Activated naive CD8-positive, alpha-beta T cell treated with anti-CD3 and anti-CD28 coated beads for 36 hours (primary cell): ENCODE measurements around the gene ZDBF2. TPM values are rescaled to one million over a fixed set of nuclear protein-coding genes. Genes with fewer than 3 reads are reported as not detected.
"Not testable (repeated sequence)": the region's sequence is repeated elsewhere in the genome, so short reads cannot be mapped to it uniquely, and the experiment has no call there.

Experiments
- DNase-seq: peaks from one replicate; pipeline ENCODE4 v3.0.0; 2021
- H3K27ac Mint-ChIP-seq: one replicate; pipeline ENCODE4 v1.8.0; 2022; ENCODE audit warnings: mild to moderate bottlenecking, moderate library complexity, mixed read lengths
- H3K27me3 Mint-ChIP-seq: one replicate; pipeline ENCODE4 v1.8.0; 2022; ENCODE audit warnings: mild to moderate bottlenecking, mixed read lengths
- H3K36me3 Mint-ChIP-seq: one replicate; pipeline ENCODE4 v1.8.0; 2021; ENCODE audit warnings: mild to moderate bottlenecking, mixed read lengths
- H3K4me1 Mint-ChIP-seq: one replicate; pipeline ENCODE4 v1.8.0; 2021; ENCODE audit warnings: mixed read lengths
- H3K4me3 Mint-ChIP-seq: one replicate; pipeline ENCODE4 v1.8.0; 2022; ENCODE audit warnings: mild to moderate bottlenecking, moderate library complexity, mixed read lengths
- H3K9me3 Mint-ChIP-seq: one replicate; pipeline ENCODE4 v1.8.0; 2022; ENCODE audit warnings: mixed read lengths
- total RNA-seq, 2 experiments: library from RNA; stranded (reverse); gene quantifications; one replicate each; pipeline ENCODE4 v1.2.3, GENCODE V29; 2021

ZDBF2 gene
- total RNA-seq, 2 experiments from 2014 or later: 9.2 to 10.1 TPM

DNA sequence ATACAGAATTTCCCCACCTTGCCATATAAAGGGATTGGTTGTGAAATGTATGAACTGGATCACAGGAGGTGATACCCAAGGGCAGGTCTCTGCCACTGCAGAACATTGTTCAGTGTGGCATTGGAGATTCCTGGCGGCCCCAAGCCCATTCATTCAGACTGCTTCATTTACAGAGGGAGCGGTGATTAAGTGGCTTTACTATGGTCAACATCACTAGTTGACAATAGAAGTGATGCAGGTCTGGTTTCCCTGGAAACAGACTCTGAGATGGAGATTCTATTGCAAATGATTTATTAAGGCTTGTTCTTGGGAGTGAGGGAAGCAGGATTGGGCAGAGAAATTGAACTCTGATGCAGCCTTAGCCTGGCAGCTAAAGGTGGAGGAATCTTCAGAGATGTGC lies 62.4 kb downstream of the ZDBF2 start:
- H3K27me3 Mint-ChIP-seq: peaks cover 6% of the 10 kb centered on the region
- no peak overlapping the region for H3K4me3 Mint-ChIP-seq
- H3K36me3 Mint-ChIP-seq: no peaks in the 10 kb centered on the region
- DNase-seq: no peak
- no peak overlapping the region for H3K27ac Mint-ChIP-seq
- no peaks in the 10 kb centered on the region for H3K4me1 Mint-ChIP-seq
- H3K9me3 Mint-ChIP-seq: no peaks in the 10 kb centered on the region

DNA sequence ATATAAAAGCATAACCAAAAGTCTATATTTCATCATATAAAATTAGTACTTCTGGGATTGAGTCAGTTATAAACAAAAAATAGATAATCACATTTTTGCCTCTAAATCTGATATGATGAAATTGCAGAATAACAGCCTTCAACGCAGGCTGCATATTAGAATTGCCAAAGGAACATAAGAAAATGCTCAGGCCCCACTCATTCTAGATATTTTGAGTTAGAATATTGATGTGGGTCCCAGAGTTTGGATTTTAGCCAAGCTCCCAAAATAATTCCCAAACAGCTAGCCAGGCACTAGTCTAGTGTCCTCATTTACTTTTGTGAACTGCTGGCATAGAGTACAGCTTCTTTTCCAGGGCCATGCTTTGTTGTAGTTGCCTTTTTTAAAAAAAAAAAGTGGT lies 63.5 kb downstream of the ZDBF2 start:
- Mint-ChIP-seq H3K36me3 (no peaks in the 10 kb centered on the region), H3K27ac (no peak overlapping the region), H3K4me3 (no peak overlapping the region), H3K27me3 (peaks cover 6% of the 10 kb centered on the region), H3K9me3 (no peaks in the 10 kb centered on the region), H3K4me1 (no peaks in the 10 kb centered on the region)
- no peak for DNase-seq

DNA sequence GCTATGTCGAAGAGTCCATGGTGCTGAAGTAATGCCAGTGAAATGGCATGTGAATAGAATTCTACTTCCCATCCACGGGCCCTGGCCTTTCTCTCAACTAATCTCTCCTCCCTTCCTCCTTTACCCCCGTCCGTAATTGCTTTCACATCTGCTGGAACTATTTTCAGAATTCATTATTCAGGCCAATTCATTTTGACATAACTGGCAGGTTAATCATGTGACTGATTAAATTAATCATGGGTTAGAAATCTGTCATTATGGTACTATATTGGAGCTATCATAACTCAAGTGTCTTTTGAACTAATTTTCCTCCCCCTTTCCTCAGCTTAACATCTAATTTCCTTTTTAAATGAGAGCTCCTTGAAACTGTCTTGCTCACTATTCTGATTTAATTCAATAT lies 66.9 kb downstream of the ZDBF2 start:
- H3K4me1 Mint-ChIP-seq: no peaks in the 10 kb centered on the region
- no peak for DNase-seq
- no peaks in the 10 kb centered on the region for H3K9me3 Mint-ChIP-seq
- no peak overlapping the region for H3K4me3 Mint-ChIP-seq
- no peaks in the 10 kb centered on the region for H3K36me3 Mint-ChIP-seq
- no peak overlapping the region for H3K27ac Mint-ChIP-seq
- H3K27me3 Mint-ChIP-seq: peaks cover under 1% of the 10 kb centered on the region

DNA sequence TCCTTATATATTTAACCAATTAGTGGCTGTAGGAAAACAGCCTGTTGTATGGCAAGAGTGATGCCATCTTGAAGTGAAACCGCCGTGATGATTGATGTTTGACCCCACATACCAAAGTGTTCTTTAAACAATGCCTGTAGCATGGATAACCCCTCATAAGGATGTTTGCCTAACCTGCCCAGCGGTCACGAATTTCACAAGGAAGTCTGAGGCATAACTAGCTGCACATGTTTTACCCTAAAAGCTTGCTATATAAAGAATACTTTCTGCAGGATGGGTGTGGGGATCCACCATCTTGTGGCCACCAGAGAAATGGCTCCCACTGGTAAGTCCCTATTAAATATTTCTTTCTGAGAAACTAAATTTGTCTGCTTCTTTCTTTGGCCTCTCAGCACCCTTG lies 68.7 kb downstream of the ZDBF2 start:
- no peak for DNase-seq
- Mint-ChIP-seq H3K36me3 (no peaks in the 10 kb centered on the region), H3K4me1 (no peaks in the 10 kb centered on the region), H3K27me3 (no peaks in the 10 kb centered on the region), H3K9me3 (no peaks in the 10 kb centered on the region), H3K27ac (no peak overlapping the region), H3K4me3 (no peak overlapping the region)

DNA sequence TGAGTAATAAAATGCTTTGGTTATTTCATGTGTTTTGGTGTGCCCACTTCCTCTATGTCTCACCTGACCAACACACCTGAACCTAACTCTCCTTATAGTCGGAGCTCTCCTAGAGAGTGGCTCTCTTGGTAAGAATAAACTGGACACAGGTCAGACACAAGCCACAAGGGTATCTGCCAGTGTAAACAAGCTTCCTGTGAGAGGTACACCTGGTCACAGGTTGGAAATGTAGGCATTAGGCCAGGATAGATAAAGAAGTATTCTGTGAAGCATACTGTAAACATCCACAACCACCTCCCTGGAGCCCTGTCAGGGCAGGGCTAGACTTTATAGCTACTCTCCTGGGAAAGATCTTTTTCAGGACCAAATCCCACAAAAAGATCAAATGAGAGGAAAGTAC lies 69.4 kb downstream of the ZDBF2 start:
- no peaks in the 10 kb centered on the region for H3K36me3 Mint-ChIP-seq
- no peaks in the 10 kb centered on the region for H3K27me3 Mint-ChIP-seq
- no peaks in the 10 kb centered on the region for H3K9me3 Mint-ChIP-seq
- no peak for DNase-seq
- no peak overlapping the region for H3K4me3 Mint-ChIP-seq
- no peaks in the 10 kb centered on the region for H3K4me1 Mint-ChIP-seq
- no peak overlapping the region for H3K27ac Mint-ChIP-seq

DNA sequence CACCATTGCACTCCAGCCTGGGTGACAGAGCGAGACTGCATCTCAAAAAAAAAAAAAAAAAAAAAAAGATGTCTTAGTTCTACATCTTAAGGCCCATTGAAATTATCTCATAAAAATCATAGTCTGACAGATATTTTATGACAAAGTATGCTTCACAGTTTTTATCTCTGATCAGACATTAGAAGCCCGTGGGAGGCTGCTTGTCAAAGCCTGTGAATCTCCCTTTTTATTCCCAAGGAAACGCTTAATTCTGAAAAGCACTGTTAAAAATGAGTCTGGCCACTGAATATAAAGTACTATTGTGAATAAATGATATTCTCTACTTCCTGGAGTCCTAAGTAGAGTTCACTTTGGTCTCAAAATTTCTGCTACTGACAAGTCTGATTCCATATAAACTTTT lies 71.1 kb downstream of the ZDBF2 start:
- no peak for DNase-seq
- H3K9me3 Mint-ChIP-seq: peaks cover 3% of the 10 kb centered on the region
- H3K36me3 Mint-ChIP-seq: no peaks in the 10 kb centered on the region
- H3K4me1 Mint-ChIP-seq: no peaks in the 10 kb centered on the region
- H3K27ac Mint-ChIP-seq: no peak overlapping the region
- no peak overlapping the region for H3K4me3 Mint-ChIP-seq
- H3K27me3 Mint-ChIP-seq: peaks cover 4% of the 10 kb centered on the region

DNA sequence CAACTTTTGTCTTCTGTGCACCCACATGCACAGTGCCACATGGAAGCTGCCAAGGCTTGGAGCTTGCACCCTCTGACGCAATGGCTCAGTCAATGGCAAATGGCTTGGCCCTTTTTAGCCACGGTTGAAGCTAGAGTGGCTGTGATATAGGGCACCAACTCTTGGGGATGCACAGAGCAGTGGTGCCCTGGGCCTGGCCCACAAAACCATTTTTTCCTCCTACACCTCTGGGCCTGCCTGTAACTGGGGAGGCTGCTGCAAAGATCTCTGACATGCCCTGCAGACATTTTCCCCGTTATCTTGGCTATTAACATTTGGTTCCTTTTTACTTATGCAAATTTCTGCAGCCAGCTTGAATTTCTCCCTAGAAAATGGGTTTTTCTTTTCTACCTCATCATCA lies 74.9 kb downstream of the ZDBF2 start:
- H3K4me1 Mint-ChIP-seq: no peaks in the 10 kb centered on the region
- peaks cover 3% of the 10 kb centered on the region for H3K9me3 Mint-ChIP-seq
- no peaks in the 10 kb centered on the region for H3K36me3 Mint-ChIP-seq
- DNase-seq: no peak
- H3K4me3 Mint-ChIP-seq: no peak overlapping the region
- H3K27ac Mint-ChIP-seq: no peak overlapping the region
- H3K27me3 Mint-ChIP-seq: peaks cover 4% of the 10 kb centered on the region

DNA sequence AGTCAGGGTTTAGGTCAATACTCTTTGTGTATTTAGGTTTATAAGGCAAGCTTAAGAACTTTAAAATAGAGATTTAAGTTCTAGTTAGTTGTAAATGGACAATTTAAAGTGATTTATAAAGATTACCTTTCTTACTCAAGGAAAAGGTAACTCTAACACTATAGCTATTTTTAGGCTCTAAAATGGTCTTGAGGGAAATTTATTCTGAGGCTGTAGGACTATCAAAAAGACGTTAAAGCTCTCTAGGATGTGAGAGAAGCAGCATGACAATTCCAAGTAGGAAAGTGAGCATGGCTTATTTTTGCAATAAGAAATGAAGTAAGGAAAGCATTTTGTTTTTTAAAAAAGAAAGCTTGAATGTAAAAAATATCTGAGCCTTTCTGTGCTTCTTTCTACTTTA lies 78.1 kb downstream of the ZDBF2 start:
- Mint-ChIP-seq H3K4me1 (no peaks in the 10 kb centered on the region), H3K4me3 (no peak overlapping the region), H3K27me3 (peaks cover 4% of the 10 kb centered on the region), H3K36me3 (no peaks in the 10 kb centered on the region), H3K27ac (no peak overlapping the region), H3K9me3 (peaks cover 3% of the 10 kb centered on the region)
- DNase-seq: no peak

DNA sequence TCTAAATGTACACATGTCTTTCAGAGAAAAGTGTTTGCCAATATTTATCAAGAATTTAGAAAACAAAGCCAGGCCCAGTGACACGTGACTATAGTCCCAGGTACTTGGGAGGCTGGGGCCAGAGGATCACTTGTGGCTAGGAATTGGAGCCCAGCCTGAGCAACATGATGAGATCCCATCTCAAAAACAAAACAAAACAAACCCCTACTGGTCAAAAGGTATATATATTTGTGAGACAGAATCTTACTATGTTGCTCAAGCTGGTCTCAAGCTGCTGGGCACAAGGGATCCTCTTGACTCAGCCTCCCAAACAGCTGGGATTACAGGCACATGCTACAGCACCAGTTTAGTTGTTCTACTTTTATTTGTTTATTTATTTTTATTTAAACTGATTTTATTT lies 79.2 kb downstream of the ZDBF2 start:
- peaks cover 7% of the 10 kb centered on the region for H3K27me3 Mint-ChIP-seq
- DNase-seq: no peak
- H3K4me3 Mint-ChIP-seq: no peak overlapping the region
- no peak overlapping the region for H3K27ac Mint-ChIP-seq
- peaks cover 3% of the 10 kb centered on the region for H3K9me3 Mint-ChIP-seq
- no peaks in the 10 kb centered on the region for H3K36me3 Mint-ChIP-seq
- H3K4me1 Mint-ChIP-seq: no peaks in the 10 kb centered on the region

DNA sequence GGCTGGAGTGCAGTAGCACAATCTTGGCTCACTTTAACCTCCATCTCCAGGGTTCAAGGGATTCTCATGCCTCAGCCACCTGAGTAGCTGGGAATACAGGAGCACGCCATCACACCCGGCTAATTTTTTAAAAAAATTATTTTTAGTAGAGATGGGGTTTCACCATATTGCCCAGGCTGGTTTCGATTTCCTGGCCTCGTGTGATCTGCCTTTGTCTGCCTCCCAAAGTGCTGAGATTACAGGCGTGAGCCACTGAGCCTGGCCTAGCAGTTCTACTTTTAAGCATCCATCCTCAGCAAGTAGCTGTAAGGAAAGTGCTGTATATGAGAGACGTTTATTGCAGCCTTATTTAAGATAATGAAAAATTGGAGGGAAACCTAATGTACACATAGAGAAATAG lies 79.7 kb downstream of the ZDBF2 start:
- Mint-ChIP-seq H3K36me3 (no peaks in the 10 kb centered on the region), H3K27ac (no peak overlapping the region), H3K27me3 (peaks cover 11% of the 10 kb centered on the region), H3K4me1 (no peaks in the 10 kb centered on the region), H3K4me3 (no peak overlapping the region), H3K9me3 (peaks cover 3% of the 10 kb centered on the region)
- DNase-seq: no peak

DNA sequence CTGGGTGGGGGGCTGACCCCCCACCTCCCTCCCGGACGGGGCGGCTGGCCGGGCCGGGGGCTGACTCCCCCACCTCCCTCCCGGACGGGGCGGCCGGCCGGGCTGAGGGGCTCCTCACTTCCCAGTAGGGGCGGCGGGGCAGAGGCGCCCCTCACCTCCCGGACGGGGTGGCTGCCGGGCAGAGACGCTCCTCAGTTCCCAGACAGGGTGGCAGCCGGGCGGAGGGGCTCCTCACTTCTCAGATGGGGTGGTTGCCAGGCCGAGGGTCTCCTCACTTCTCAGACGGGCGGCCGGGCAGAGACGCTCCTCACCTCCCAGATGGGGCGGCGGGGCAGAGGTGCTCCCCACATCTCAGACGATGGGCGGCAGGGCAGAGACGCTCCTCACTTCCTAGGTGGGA lies 82.4 kb downstream of the ZDBF2 start:
- not testable (repeated sequence) for H3K9me3 Mint-ChIP-seq, H3K36me3 Mint-ChIP-seq, H3K4me1 Mint-ChIP-seq, H3K27me3 Mint-ChIP-seq, H3K27ac Mint-ChIP-seq, H3K4me3 Mint-ChIP-seq, DNase-seq

DNA sequence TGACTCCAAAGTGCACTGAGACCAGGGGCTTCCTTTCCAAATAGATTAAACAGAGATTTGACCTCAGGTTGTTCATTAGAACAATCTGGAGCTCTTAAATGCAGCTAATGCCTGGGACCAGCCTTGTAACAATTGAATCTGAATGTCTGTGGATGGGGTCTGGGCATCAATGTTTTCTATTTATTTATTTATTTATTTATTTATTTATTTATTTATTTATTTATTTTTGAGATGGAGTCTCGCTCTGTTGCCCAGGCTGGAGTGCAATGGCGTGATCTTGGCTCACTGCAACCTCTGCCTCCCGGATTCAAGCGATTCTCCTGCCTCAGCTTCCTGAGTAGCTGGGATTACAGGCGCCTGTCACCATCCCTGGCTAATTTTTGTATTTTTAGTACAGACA lies 86.4 kb downstream of the ZDBF2 start:
- H3K27ac Mint-ChIP-seq, H3K27me3 Mint-ChIP-seq, H3K4me1 Mint-ChIP-seq, H3K4me3 Mint-ChIP-seq, DNase-seq, H3K36me3 Mint-ChIP-seq, H3K9me3 Mint-ChIP-seq: not testable (repeated sequence)

DNA sequence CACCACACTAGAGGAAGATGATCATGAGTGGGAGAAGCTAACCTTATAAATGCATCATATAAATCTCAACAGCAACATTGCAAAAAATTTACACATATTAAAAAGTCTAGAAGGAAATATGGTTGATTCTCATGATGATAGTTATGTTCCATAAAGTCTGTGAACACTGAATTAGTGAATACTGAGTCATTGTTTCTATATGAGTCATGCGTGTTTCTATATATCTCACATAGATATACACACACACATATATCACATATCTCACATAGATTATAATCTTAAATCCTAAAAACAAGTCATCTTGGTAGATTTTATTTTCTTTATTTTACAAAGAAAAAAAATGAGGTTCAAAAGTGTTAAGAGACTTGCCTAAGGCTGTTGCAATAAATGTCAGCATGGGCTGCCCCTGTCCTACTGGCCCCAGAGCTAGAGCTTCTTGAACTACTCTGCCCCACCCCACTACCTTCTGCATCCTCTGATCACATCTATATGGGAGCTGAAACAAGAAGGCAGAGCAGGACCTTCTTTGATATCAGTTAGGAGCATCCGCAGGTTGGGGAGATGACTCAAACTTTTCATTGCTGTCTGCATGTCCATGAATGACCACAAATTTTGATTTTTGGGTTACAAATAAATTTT lies 87.1 kb downstream of the ZDBF2 start:
- DNase-seq: no peak
- peaks cover 2% of the 10 kb centered on the region for H3K4me1 Mint-ChIP-seq
- H3K27me3 Mint-ChIP-seq: peaks cover 12% of the 10 kb centered on the region
- no peaks in the 10 kb centered on the region for H3K36me3 Mint-ChIP-seq
- H3K9me3 Mint-ChIP-seq: no peaks in the 10 kb centered on the region
- no peak overlapping the region for H3K27ac Mint-ChIP-seq
- H3K4me3 Mint-ChIP-seq: no peak overlapping the region

Other genes with a start within 250 kb of the ZDBF2 start
- gene INO80D, start 188.5 kb upstream of the ZDBF2 start, total RNA-seq: 10 to 100 TPM; 15.6 to 16.4 TPM
- gene NDUFS1, start 115.2 kb upstream of the ZDBF2 start, total RNA-seq: 100 to 1,000 TPM in 1 of 2 experiments, 10 to 100 TPM in 1; 95.5 to 102 TPM
- gene EEF1B2, start 114.8 kb upstream of the ZDBF2 start, total RNA-seq: 1,000 to 10,000 TPM; 1,128 to 1,176 TPM
- under 1 TPM in 1 of 2 experiments, not detected in 1; 0.10 TPM for gene ADAM23, start 168.9 kb downstream of the ZDBF2 start, total RNA-seq